ENCODE results near the gene NPLOC4.

NPLOC4 gene

GRCh38 chr17:81526662-81527571 is 110.0 kb downstream of the NPLOC4 start:
- in situ Hi-C loops (cut with HindIII; ENCODE audit: low sequenced_read_pairs) = no loop called here
- no peak for TF ChIP-seq CTCF (IDR thresholded peaks at IDR 0.05; ENCODE audit: low read depth, low read length, missing control alignments)
- DNase-seq (ENCODE audit: low read depth) = no peak
- no peak overlapping the region for H3K4me3 ChIP-seq (ENCODE audit: low read depth, low read length)

- DNase-seq (ENCODE audit: low read depth) = no peak
- TF ChIP-seq CTCF (IDR thresholded peaks at IDR 0.05; ENCODE audit: low read depth, low read length, missing control alignments) = no peak
- no peak overlapping the region for H3K4me3 ChIP-seq (ENCODE audit: low read depth, low read length)
- in situ Hi-C loops (cut with HindIII; ENCODE audit: low sequenced_read_pairs) = no loop called here
Observed at GRCh38 chr17:81524865-81525159, 112.1 kb downstream of the NPLOC4 start.

- H3K4me3 ChIP-seq (ENCODE audit: low read depth, low read length) = no peak overlapping the region
- no peak for TF ChIP-seq CTCF (IDR thresholded peaks at IDR 0.05; ENCODE audit: low read depth, low read length, missing control alignments)
- no peak for DNase-seq (ENCODE audit: low read depth)
- in situ Hi-C loops (cut with HindIII; ENCODE audit: low sequenced_read_pairs) = no loop called here
Observed at GRCh38 chr17:81524039-81524864, 112.7 kb downstream of the NPLOC4 start.

- in situ Hi-C loops (cut with HindIII; ENCODE audit: low sequenced_read_pairs) = no loop called here
- DNase-seq (ENCODE audit: low read depth) = no peak
- TF ChIP-seq CTCF (IDR thresholded peaks at IDR 0.05; ENCODE audit: low read depth, low read length, missing control alignments) = no peak
- no peak overlapping the region for H3K4me3 ChIP-seq (ENCODE audit: low read depth, low read length)
Observed at GRCh38 chr17:81523402-81524038, 113.4 kb downstream of the NPLOC4 start.

- no peak overlapping the region for H3K4me3 ChIP-seq (ENCODE audit: low read depth, low read length)
- peak; percentile 53 for TF ChIP-seq CTCF (IDR thresholded peaks at IDR 0.05; ENCODE audit: low read depth, low read length, missing control alignments)
- in situ Hi-C loops (cut with HindIII; ENCODE audit: low sequenced_read_pairs) = no loop called here
Observed at GRCh38 chr17:81522491-81523401, 114.2 kb downstream of the NPLOC4 start.

More at GRCh38 chr17:81522491-81523401, 114.2 kb downstream of the NPLOC4 start:
- DNase-seq (ENCODE audit: low read depth) = no peak
